Measurements from ENCODE around the gene LAPTM5. TPM values are rescaled to one million over a fixed set of nuclear protein-coding genes. Genes with fewer than 3 reads are reported as not detected.

The LAPTM5 gene
- total RNA-seq, 1 donor from 2014 or later = 39.8 TPM

DNA sequence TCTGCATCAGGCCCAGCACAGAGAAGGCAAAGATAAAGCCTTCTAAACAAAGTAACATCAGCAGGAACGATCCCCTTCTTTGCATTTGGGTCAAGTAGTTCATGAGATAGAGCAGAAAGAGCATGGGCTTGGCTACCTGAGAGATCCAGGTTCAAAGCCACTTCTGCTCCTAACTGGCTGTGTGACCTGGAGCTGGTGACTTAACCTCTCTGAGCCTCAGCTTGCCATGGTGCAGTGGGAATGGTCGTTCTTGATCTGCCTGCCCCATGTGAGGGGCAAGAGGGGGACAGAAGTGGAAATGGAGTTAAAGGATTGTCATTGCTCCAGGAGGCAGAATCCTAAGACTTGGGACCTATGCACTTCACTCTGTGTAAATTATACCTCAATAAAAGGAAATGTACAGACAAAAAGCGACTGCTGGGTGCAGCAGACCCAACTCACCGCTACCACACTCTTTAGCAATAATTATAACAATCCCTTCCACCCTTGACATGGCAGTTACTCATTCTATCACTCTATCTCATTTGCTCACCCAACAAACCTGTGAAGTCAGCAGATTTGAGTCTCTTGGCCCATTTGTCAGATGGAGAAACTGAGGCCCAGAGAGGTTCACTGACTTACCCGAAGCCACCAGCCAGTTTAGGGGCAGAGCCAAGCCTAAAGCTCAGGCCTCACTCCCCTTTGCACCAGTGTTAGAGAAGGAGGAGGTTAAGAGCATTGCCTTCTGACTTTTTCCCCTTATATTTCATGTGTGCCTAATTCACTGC, 32.7 kb downstream of the LAPTM5 start:
- TF ChIP-seq, protein P1, sequence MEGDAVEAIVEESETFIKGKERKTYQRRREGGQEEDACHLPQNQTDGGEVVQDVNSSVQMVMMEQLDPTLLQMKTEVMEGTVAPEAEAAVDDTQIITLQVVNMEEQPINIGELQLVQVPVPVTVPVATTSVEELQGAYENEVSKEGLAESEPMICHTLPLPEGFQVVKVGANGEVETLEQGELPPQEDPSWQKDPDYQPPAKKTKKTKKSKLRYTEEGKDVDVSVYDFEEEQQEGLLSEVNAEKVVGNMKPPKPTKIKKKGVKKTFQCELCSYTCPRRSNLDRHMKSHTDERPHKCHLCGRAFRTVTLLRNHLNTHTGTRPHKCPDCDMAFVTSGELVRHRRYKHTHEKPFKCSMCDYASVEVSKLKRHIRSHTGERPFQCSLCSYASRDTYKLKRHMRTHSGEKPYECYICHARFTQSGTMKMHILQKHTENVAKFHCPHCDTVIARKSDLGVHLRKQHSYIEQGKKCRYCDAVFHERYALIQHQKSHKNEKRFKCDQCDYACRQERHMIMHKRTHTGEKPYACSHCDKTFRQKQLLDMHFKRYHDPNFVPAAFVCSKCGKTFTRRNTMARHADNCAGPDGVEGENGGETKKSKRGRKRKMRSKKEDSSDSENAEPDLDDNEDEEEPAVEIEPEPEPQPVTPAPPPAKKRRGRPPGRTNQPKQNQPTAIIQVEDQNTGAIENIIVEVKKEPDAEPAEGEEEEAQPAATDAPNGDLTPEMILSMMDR (IDR thresholded peaks at IDR 0.05) = no peak
- TF ChIP-seq POLR2AphosphoS5 (IDR thresholded peaks at IDR 0.05; ENCODE audit: insufficient read depth in 1 of 2, low read depth in 1 of 2) = no peak
- no peak for TF ChIP-seq POLR2A (IDR thresholded peaks at IDR 0.05)
- Histone ChIP-seq H3K27ac (no peak overlapping the region), H3K4me3 (no peak overlapping the region), H3K9me3 (no peaks in the 10 kb centered on the region), H3K4me1 (peaks cover 3% of the 10 kb centered on the region), H3K27me3 (no peaks in the 10 kb centered on the region), H3K36me3 (peaks cover 0 to 3% of the 10 kb centered on the region in 2 donors)
- no peak for DNase-seq (ENCODE audit: extremely low spot score in 2 of 2)
- intact Hi-C loops (cut with DNase I) = no loop called here

DNA sequence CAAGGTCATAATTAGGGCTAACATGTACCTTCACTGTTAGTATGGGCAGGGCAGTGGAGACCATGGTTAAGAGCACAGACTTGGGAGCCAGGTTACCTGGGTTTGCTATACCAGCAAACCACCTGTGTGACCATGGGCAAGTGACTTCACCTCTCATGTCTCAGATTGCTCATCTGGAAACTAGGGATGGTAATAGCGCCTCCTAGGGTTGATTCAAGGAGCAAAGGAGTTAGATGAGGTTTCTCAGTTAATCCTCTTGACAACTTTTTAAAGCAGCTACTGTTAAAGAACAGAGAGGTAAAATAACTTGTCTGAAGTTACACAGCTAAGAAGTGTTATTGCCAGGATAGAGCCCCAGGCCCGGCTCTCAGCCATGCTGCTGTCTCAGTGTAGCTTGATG, 33.4 kb downstream of the LAPTM5 start:
- DNase-seq (ENCODE audit: extremely low spot score in 2 of 2) = no peak
- Histone ChIP-seq H3K27ac (no peak overlapping the region), H3K36me3 (peaks cover 0 to 3% of the 10 kb centered on the region in 2 donors), H3K4me1 (peaks cover 9% of the 10 kb centered on the region), H3K4me3 (no peak overlapping the region), H3K9me3 (no peaks in the 10 kb centered on the region), H3K27me3 (no peaks in the 10 kb centered on the region)
- intact Hi-C loops (cut with DNase I) = no loop called here
- TF ChIP-seq POLR2A (IDR thresholded peaks at IDR 0.05) = no peak
- no peak for TF ChIP-seq POLR2AphosphoS5 (IDR thresholded peaks at IDR 0.05; ENCODE audit: insufficient read depth in 1 of 2, low read depth in 1 of 2)
- TF ChIP-seq, protein P1 (IDR thresholded peaks at IDR 0.05) = no peak

DNA sequence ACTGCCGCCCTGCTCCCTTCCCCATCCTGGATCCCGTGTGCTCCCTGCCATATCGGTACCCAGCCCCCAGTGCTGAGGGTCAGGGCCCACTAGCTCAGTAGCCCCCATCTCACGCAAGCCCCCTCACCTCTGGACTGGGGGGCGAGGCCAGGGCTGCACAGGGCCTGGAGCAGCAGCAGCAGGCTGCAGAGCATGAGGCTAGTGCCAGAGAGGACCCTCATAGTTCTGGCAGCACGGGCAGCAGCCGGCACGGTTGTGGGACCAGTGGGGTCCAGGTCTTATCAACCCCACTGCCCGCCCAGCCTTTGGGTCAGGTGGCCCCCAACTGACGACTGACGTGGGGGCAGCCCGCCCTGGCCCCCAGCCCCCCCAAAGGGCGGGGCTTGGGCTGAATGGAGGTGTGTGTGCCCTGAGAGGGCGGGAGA, 34.2 kb downstream of the LAPTM5 start, which contains the start of gene MATN1:
Gene MATN1, minus strand, starts transcription at position 255 of the 425 bp plus-strand sequence. Its CDS starts 34 bp downstream, at position 221.
- Histone ChIP-seq H3K4me1 (peaks cover 9% of the 10 kb centered on the region), H3K9me3 (no peaks in the 10 kb centered on the region), H3K36me3 (peaks cover 0 to 3% of the 10 kb centered on the region in 2 donors), H3K27me3 (no peaks in the 10 kb centered on the region), H3K4me3 (no peak within 1 kb of the TSS), H3K27ac (no peak within 1 kb of the TSS)
- TF ChIP-seq, protein P1 (IDR thresholded peaks at IDR 0.05) = no peak
- TF ChIP-seq POLR2A (IDR thresholded peaks at IDR 0.05) = no peak
- no peak for TF ChIP-seq POLR2AphosphoS5 (IDR thresholded peaks at IDR 0.05; ENCODE audit: insufficient read depth in 1 of 2, low read depth in 1 of 2)
- no peak for DNase-seq (ENCODE audit: extremely low spot score in 2 of 2)
- intact Hi-C loops (cut with DNase I) = no loop called here

DNA sequence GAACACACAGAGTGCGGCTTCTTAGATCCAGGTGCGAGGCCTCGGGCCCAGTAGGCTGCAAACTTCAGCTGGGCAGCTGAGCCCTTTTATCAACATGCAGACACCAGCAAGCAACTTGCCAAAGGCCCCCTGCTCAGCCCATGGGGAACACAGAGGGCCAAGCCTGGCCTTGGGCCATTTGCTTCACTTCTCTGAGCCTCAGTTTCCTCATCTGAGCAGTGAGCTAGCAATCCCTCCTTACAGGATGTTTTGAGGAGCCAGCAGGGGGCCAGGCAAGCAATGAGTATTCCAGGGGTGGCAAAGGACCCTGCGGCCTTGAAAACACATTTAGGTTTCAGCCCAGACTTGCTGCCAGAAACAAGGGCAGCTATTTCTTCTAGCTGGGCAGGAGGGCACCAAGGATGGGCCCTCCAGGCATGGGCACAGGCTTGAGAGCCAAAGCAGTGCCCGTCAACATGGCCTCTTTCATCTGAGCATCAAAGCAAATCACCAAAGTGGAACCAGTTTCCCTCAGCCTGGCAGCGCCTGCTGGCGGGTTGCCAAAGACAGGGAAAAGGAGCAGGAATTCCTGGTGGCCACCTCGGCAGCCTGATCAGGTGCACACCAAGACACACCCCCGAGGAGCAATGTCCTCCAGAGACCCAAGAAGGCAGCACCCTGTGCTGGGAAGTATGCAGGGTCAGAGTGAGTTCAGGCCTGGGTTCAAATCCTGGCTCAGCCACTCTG, 35.6 kb downstream of the LAPTM5 start:
- Histone ChIP-seq H3K4me1 (peaks cover 9% of the 10 kb centered on the region), H3K27ac (no peak overlapping the region), H3K4me3 (no peak overlapping the region), H3K9me3 (no peaks in the 10 kb centered on the region), H3K27me3 (no peaks in the 10 kb centered on the region), H3K36me3 (peaks cover 0 to 3% of the 10 kb centered on the region in 2 donors)
- intact Hi-C loops (cut with DNase I) = loop anchor here (2.0 kb wide), 1 partner anchor 59 kb away; no protein-coding TSS in a partner anchor
- DNase-seq (ENCODE audit: extremely low spot score in 2 of 2) = no peak
- TF ChIP-seq POLR2AphosphoS5 (IDR thresholded peaks at IDR 0.05; ENCODE audit: insufficient read depth in 1 of 2, low read depth in 1 of 2) (no peak), POLR2A (IDR thresholded peaks at IDR 0.05) (no peak)
- TF ChIP-seq, protein P1 (IDR thresholded peaks at IDR 0.05) = no peak

All from vagina (tissue), 2 donors.